Osteoblast (primary cell): Measurements from ENCODE around the gene BLID. TPM values are rescaled to one million over a fixed set of nuclear protein-coding genes. Genes with fewer than 3 reads are reported as not detected.
A peak's percentile ranks its signal among the peaks of the same experiment; 100 is the strongest.

Experiments
- DNase-seq: peaks from one replicate; pipeline ENCODE4 v3.0.0; 2011; ENCODE audit warnings: low spot score, mixed read lengths; ENCODE audit not compliant: insufficient read length; ENCODE audit errors: missing footprints
- H2AFZ ChIP-seq: 2 replicates; pipeline ENCODE4 v1.6.0; 2011; ENCODE audit warnings: mild to moderate bottlenecking, low read length
- H3K27ac ChIP-seq: 2 replicates; pipeline ENCODE4 v1.5.1; 2011; ENCODE audit warnings: mild to moderate bottlenecking, low read depth, low read length, moderate library complexity
- H3K27me3 ChIP-seq: 2 replicates; pipeline ENCODE4 v1.6.0; 2012; ENCODE audit warnings: mild to moderate bottlenecking, control low read depth, inconsistent platforms, low read length, moderate library complexity; ENCODE audit not compliant: insufficient read depth
- H3K36me3 ChIP-seq: 2 replicates; pipeline ENCODE4 v1.5.1; 2011; ENCODE audit warnings: mild to moderate bottlenecking, low read length, control low read depth, moderate library complexity; ENCODE audit not compliant: insufficient read depth
- H3K4me1 ChIP-seq: 2 replicates; pipeline ENCODE4 v1.5.1; 2011; ENCODE audit warnings: mild to moderate bottlenecking, low read length, control low read depth, moderate library complexity; ENCODE audit not compliant: insufficient read depth
- H3K4me2 ChIP-seq: 2 replicates; pipeline ENCODE4 v1.6.0; 2011; ENCODE audit warnings: mild to moderate bottlenecking, low read length; ENCODE audit not compliant: insufficient read depth
- H3K4me3 ChIP-seq: fragments of 200-600 bp; sonication (generic); 3 replicates; pipeline ENCODE4 v1.5.1; 2012; ENCODE audit warnings: mild to moderate bottlenecking, low read length, inconsistent platforms; ENCODE audit not compliant: insufficient read depth
- H3K79me2 ChIP-seq: 2 replicates; pipeline ENCODE4 v1.6.0; 2012; ENCODE audit warnings: mild to moderate bottlenecking, low read length, control low read depth, inconsistent platforms; ENCODE audit not compliant: insufficient read depth
- H3K9me3 ChIP-seq: 2 replicates; pipeline ENCODE4 v1.5.1; 2011; ENCODE audit warnings: low read depth, low read length, control low read depth
- H4K20me1 ChIP-seq: 2 replicates; pipeline ENCODE4 v1.6.0; 2012; ENCODE audit warnings: mild to moderate bottlenecking, low read length, control low read depth; ENCODE audit not compliant: insufficient read depth
- small RNA-seq: library from RNA; depleted of rRNA; stranded (forward); fragments of <200 nt; gene quantifications from one replicate; pipeline ENCODE3, GENCODE V24; 2012
- total RNA-seq: library from RNA; depleted of rRNA; stranded (reverse); fragments of >200 nt; gene quantifications from 2 replicates; pipeline ENCODE4 v1.2.3, GENCODE V29; 2012
- TF ChIP-seq, protein P1 (sequence below): IDR thresholded peaks from 2 replicates; pipeline ENCODE4 v1.5.1; 2011; ENCODE audit warnings: mild to moderate bottlenecking, low read depth, low read length, moderate library complexity; ENCODE audit errors: extremely low read depth

The BLID gene
- total RNA-seq, 1 donor = 18.1 TPM

DNA sequence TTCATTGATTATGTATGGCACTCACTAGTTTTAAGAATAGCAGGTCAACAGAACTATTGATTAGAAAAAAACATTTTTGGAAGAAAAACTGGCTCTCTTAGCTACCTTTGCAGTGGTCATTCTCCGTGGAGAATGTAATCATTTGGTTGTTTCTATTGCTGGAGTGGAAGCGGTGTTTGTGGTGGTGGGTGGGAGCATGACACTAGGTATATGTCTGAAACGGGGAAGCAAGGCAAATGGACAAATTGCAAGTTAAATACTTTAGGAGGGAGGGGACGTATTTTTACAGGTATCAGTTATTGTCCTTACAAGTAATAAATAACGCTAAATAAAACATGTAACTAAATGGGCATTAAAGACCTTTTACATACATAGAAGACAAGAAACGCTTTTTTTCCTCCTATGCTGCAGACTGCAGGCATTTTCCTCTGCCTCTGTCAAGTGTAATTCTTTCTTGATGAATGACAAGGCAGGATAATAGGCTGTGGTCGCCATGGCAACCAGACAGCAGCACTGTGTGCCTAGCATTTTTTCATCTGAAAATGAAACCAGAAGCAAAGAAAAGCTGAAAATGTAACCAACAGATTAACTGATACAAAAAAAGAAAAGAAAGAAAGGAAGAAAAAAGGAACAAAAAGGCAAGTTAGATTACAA is 46.2 kb downstream of the BLID start:
- Histone ChIP-seq H3K36me3 (peaks cover 44% of the 10 kb centered on the region), H3K27ac (peak overlapping the region; percentile 67), H3K4me1 (peaks cover 35% of the 10 kb centered on the region), H3K4me2 (peak overlapping the region; percentile 35), H3K9me3 (no peaks in the 10 kb centered on the region), H4K20me1 (no peaks in the 10 kb centered on the region), H3K79me2 (peaks cover 16% of the 10 kb centered on the region), H2AFZ (no peak overlapping the region), H3K4me3 (no peak overlapping the region), H3K27me3 (no peaks in the 10 kb centered on the region)
- DNase-seq = peak; percentile 31
- TF ChIP-seq, protein P1, sequence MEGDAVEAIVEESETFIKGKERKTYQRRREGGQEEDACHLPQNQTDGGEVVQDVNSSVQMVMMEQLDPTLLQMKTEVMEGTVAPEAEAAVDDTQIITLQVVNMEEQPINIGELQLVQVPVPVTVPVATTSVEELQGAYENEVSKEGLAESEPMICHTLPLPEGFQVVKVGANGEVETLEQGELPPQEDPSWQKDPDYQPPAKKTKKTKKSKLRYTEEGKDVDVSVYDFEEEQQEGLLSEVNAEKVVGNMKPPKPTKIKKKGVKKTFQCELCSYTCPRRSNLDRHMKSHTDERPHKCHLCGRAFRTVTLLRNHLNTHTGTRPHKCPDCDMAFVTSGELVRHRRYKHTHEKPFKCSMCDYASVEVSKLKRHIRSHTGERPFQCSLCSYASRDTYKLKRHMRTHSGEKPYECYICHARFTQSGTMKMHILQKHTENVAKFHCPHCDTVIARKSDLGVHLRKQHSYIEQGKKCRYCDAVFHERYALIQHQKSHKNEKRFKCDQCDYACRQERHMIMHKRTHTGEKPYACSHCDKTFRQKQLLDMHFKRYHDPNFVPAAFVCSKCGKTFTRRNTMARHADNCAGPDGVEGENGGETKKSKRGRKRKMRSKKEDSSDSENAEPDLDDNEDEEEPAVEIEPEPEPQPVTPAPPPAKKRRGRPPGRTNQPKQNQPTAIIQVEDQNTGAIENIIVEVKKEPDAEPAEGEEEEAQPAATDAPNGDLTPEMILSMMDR = no peak

GRCh38 chr11:122068837-122069236 is 47.2 kb downstream of the BLID start:
- TF ChIP-seq, protein P1 = no peak
- no peak overlapping the region for H3K27ac ChIP-seq

DNA sequence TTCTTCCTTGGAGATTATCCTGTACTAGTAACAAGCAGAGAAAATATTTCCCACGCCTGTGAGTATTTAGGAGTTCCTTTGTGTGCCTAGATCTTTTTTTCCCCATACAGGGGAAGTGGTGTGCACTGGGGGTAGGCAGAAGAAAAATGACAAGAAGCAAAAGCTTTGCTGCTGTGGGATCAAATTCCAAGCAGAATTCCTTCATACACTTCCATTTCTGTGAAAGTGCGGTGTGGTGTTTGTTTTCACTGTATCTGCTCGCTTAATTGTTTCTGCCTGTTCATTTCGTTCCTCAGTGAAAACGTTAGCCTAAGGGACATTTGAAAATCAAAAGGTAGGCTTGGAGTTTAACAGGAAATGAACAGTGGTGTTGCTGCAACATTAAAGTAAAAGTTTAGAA is 47.9 kb downstream of the BLID start:
- DNase-seq = no peak
- Histone ChIP-seq H3K27ac (peak overlapping the region; percentile 48), H3K4me2 (peak overlapping the region; percentile 8), H3K4me1 (peaks cover 25% of the 10 kb centered on the region), H2AFZ (no peak overlapping the region), H3K4me3 (no peak overlapping the region), H4K20me1 (no peaks in the 10 kb centered on the region), H3K27me3 (no peaks in the 10 kb centered on the region), H3K36me3 (peaks cover 61% of the 10 kb centered on the region), H3K9me3 (no peaks in the 10 kb centered on the region), H3K79me2 (peaks cover 16% of the 10 kb centered on the region)
- TF ChIP-seq, protein P1 = no peak

More at GRCh38 chr11:122068837-122069236, 47.2 kb downstream of the BLID start:
- peaks cover 19% of the 10 kb centered on the region for H3K79me2 ChIP-seq
- H3K36me3 ChIP-seq = peaks cover 54% of the 10 kb centered on the region
- H2AFZ ChIP-seq = no peak overlapping the region
- H3K4me2 ChIP-seq = peak overlapping the region; percentile 29
- no peak overlapping the region for H3K4me3 ChIP-seq
- peaks cover 27% of the 10 kb centered on the region for H3K4me1 ChIP-seq
- DNase-seq = no peak
- H4K20me1 ChIP-seq = no peaks in the 10 kb centered on the region
- no peaks in the 10 kb centered on the region for H3K9me3 ChIP-seq
- no peaks in the 10 kb centered on the region for H3K27me3 ChIP-seq

Small RNAs within 50 kb of the gene (small RNA-seq; reads per million reads assigned to genes)
- gene MIR100 (86,456 reads per million, percentile 100 among the genes with 10 or more reads in this experiment), gene MIR125B1 (61.8 reads per million, percentile 96 among the genes with 10 or more reads in this experiment), gene MIRLET7A2 (186 reads per million, percentile 98 among the genes with 10 or more reads in this experiment)
